ENCODE results near the gene KCNQ2.
"Not testable (repeated sequence)": the region's sequence is repeated elsewhere in the genome, so short reads cannot be mapped to it uniquely, and the experiment has no call there.

KCNQ2 gene

DNA sequence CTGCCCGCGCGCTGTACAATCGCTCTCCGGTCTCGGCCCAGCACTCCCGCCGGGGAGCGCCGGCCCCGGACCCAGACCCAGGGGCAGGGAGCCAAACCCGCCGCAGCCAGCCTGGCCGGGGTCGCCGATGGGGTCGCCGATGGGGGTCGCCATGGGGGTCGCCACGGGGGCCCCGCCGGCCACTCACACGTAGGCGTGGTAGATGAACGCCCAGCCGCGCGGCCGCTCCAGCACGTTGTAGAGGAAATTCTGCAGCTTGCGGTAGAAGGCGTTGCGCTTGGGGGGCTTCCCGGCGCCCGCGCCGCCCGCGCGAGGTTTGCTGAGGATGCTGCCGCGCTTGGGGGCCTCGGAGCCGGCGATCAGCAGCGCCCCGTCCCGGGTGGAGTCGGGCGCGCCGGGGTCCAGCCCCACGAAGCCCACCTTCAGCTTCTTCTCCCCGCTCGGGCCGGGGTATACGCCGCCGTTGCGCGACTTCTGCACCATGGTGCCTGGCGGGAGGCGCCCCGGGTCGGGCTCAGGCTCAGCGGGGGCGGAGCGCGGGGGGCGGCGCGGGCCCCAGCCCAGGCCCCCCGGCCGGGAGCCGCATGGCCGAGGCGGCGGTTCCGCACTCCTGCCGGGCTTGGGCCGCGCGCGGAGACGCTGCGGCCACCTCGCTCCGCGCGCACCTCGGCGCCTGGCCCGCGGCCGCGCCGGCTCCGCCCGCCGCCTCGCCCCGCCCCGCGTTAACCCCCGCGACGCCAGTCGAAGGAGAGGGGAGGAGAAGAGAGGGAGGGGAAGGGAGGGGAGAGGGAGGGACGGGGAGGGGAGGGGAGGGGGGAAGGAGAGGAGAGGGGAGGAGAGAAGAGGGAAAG, at the start of gene KCNQ2:
KCNQ2 (minus strand) TSS at position 675 of the 851 bp plus-strand sequence; CDS start at position 483, 192 bp downstream.
- no peak for DNase-seq

DNA sequence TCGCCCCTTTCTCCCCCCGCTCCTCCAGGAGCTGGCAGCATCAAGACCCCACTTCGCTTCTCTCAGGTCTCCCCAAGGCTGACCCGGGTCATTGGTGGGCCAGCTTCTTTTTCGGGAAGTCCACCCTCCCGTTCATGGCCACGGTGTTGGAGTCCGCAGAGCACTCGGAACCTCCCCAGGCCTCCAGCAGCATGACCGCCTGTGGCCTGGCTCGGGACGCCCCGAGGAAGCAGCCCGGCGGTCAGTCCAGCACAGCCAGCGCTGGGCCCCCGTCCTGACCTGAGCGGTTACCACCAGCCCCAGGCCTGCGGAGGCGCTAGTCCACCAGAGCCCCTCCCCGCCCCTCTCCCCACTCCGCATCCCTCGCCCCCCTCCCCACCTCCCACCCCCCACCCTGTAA, 49.1 kb upstream of the KCNQ2 start:
- DNase-seq = no peak

DNA sequence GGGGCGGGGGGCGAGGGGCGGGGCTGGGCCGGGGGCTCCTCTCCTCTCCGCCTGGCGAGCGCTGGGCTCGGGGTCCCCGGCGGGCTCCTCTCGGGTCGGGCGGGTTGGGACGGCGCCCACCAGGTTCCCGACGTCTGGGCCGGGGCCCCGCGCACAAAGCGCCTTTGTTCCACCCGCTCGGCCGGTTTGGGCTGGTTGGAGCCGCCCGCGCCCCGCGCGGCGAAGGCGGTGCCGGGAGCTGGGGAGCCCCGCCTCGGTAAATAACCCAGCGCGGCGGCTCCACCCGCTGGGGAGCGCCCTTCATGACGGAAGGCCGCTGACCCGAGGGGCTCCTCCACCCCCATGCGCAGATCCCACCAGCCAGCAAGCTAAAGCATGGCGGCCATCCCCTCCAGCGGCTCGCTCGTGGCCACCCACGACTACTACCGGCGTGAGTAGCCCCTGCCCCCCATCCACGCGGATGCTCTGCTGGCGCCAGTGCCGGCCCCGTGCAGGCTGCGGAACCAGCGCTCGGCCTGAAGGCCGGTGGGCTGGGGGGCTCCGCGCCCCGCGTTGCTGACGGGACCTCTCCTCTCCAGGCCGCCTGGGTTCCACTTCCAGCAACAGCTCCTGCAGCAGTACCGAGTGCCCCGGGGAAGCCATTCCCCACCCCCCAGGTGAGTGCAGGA, 48.6 kb upstream of the KCNQ2 start:
- DNase-seq = peak; percentile 46

DNA sequence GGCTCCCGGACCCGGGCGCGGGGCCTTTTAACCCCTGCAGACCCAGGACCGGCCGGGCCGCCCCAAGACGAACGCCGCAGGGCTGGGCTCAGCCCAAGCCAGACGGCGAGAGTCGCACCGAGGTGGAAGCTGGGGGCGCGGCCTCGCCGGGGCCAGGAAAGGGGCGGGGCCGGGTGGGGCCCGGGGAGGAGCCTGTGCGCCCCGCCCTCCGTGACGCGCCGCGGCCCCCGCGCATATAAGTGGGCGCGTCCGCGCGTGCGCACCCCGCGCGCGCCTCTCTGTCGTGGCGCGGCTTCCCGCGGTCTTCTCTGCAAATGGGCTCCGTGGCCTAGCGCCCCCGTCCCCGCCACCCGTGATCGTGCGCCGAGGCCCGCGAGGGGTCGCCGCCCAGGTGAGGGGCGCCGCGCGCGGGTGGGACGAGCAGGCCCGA, 48.1 kb upstream of the KCNQ2 start, which contains the start of gene PPDPF:
PPDPF (plus strand) TSS at position 262 of the 430 bp plus-strand sequence. CDS start 544 bp downstream, outside the sequence.
- peak; percentile 69 for DNase-seq

DNA sequence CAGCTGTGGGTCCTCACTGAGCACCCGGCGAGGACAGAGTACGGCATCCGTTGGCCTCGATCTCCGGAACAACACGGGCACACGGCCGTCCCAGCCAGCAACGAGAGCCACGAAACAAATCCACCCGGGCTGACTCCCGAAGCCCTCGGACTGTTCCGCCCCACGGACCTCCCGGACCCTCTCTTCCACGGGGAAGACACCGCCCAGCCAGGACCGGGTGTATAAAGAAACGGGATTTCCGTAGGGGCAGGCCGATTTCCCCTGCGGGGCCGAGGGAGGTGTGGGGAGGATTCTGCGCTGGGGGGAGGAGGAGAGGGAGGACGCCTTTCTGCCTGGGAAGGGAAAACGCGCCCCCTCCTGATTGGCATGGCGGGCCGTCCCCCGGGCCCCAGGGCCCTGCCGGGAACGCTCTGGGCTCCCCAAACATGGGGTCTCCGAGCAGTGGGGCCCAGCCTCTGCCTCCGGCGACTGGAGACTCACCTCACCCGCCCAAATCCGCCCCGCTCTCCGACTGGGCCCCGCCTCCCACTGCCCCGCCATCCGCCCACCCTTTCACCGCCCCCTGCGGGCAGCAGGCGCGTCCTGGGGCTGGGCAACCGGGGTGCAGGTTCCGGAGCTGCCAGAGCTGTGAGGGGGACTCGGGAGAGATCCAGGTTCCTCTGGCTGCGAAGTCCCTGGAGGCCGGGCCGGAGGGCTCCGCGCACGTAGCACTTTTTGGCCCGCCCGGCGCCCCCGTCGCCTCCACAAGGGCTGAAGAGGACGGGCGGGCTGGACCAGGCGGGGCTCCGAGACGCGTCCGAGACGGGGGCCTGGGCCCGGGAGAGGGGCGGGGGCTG, 47.4 kb upstream of the KCNQ2 start:
- no peak for DNase-seq

DNA sequence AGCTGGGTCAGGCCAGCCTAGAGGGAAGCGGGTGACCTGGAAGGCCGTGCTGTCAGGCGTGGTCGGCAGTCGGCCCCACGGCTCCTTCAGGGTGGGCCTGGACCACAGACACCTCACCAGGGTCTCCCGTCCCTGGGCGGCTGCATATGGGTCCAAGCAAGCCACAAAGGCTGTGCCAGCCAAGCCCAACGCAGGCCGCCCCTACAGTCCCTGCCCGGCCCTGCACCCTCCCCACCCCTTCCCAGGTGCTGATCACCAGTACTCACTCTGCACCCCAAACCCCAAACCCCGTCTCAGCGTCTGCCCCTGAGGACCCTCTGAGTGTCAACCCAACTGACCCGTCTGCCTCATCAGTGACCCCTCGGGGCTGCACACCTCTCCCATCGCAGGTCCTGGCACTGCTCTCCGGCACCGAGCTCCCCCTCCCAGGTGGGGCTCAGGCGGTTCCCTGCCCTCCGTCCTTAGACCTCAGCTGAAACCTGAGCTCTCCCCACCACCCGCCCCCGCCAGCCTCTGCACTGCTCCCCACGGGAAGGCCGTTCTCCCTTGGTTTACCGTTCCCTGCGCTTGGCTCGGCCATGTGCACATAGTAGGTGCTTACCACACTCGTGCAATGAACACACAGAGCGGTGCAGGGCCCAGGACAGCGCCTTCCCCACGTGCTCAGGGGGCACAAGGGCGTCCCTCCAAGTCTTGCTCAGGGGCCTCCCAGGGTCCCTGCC, 46.7 kb upstream of the KCNQ2 start:
- no peak for DNase-seq

DNA sequence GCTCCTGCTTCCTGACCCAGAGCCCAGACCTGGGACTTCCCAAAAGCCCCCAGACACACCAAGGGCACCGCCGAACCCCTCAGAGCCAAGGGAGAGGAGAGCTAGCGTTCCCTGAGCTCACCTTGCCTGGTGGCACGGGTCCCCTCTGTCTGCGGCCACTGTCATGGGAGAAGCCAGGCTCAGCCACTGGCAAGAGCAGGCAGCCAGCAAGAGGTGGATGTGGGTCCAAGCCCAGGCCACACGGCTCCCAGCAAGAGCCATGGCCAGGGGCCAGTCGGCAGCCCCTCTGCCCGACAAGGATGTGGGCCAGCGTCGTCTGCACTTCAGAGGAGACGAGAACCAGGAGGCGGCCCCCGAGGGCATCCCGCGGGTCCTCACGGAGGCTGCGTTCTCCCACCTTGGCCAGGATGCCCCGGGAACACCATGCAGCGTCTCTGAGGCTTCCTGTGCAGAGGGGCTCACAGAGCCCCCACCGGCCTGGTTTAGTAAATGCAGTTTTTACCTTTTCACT, 46.0 kb upstream of the KCNQ2 start:
- DNase-seq = no peak

DNA sequence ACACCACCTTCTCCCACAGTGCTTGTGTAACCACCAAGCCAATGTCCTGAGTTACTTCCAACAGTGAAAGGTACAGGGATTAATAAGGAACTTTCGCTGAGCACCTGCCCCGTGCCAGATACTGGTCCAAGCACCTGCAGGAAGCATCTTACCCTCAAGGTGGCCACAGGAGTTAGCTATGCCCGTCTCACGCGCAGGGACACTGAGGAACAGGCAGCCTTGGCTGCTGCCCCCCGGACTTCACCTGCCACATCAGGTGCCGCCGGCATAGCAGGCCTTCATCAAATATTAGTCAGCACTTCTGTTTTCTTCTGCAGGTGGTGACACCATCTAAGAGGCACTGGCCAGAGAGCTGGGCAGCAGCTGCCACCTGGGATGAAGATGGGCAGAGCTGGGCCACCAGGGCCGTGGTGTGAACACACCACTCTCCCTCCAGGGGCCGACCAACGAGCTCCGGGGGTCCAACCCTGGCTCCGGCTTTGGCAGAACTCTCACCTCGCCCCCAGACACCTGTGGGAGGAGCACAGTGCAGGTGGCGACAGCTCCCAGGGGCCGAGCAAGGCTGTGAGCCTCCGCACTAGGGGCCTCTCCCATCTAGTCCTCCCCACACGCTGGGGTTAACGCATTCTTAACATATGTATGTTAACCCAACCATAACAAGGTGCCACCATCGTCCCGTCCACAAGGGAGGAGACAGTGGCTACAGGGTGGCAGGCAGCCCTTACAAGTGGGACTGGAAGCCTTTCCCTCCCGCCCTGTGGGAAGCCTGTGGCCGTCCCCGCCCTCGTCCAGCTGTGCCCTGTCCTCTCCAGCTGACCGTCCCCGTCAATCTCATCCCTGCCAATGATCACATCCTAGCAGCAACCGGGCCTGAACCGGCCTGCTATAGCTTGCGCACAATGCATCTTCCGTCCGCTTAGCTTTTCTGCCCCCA, 45.2 kb upstream of the KCNQ2 start:
- DNase-seq = no peak

DNA sequence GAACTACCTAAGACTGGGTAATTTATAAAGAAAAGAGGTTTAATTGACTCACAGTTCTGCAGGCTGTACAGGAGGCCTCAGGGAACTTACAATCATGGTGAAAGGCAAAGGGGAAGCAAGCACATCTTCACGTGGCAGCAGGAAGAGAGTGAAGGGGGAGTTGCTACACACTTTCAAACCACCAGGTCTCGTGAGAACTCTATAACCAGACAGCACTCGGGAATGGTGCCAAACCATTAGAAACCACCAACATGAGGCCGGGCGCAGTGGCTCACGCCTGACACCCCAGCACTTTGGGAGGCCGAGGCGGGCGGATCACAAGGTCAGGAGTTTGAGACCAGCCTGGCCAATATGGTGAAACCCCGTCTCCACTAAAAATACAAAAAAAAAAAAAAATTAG, 42.1 kb upstream of the KCNQ2 start:
- DNase-seq = not testable (repeated sequence)

DNA sequence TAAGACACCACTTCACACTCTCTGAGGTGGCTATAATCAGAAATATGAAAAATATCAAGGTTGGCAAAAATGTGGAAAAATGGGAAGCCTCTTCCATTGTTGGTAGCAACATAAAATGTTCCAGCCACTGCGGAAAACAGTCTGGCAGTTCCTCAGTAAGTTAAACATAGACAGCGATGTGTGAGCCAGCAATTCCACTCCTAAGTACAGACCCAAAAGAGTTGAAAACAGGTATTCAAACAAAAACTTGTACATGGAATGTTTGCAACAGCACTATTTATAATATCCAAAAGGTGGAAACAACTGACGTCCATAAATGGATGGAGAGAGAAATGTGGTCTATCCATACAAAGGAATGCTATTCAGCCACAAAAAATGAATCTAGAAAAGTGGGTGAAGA, 40.8 kb upstream of the KCNQ2 start:
- no peak for DNase-seq

DNA sequence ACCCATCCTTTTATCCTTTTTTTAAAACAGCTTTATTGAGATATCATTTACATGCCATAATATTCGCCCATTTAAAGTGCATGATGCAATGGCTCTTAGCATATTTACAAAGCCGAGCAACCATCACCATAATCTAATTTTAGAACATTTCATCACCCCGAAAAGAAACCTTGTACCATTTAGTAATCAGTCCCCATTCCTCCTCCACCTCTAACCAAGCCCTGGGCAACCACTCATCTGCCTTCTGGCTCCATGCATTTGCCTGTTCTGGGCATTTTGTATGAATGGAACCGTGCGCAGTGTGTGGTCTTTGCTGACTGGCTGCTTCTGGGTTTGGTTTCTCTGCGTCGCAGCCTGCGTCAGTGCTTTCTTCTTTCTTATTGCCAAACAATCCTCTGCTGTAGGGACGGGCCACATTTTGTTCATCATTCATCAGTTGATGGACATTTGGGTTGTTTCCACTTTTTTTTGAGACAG, 36.7 kb upstream of the KCNQ2 start:
- no peak for DNase-seq

DNA sequence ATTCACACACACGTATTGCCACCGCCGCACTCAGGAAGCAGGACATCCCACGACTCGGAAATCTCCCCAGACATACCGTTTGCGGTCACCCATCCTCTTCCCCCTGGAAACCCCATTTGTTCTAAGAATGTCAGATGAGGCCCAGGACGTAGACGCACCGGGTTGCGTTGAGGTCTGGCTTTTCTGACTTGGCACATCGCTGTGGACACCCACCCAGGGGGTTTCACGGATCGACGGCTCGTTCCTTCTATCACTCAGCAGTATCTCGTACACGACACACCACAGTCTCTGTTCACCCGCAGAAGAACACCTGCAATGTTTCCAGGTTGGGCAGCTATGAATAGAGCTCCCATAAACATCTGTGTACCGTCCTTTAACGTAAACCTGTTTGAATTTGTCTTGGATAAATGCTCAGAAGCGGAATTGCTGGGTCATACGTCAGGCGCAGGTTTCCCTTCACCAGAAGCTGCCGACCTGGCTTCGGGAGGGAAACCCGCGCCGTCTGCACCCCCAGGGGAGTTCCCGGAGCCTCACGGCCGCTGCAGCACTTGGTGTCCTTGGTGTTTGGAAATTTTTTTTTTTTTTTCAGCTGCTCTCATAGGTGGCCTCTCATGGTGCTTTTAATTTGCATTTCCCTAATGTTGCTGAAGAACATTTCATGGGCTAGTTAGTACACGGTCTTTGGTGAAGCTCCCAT, 35.8 kb upstream of the KCNQ2 start:
- no peak for DNase-seq

DNA sequence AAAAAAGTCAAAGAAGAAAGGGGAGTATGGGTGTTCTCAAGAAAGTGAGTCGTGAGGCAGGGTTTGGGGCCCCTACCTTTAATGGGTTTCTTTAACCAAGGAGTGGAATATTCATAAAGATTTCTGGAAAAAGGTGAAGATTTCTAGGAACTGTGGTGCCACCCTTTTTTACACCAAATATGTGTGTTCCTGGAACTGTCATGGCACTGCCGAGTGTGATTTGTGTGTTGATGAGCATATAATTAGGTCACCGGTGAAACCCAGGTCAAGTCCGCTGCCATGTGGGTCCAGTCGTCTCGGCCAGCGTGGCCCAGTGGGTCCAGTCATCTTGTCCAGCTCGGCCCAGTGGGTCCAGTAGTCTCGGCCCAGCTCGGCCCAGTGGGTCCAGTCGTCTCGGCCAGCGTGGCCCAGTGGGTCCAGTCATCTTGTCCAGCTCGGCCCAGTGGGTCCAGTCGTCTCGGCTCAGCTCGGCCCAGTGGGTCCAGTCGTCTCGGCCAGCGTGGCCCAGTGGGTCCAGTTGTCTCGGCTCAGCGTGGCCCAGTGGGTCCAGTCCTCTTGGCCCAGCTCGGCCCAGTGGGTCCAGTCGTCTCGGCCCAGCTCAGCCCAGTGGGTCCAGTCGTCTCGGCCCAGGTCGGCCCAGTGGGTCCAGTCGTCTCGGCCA, 34.8 kb upstream of the KCNQ2 start:
- no peak for DNase-seq

DNA sequence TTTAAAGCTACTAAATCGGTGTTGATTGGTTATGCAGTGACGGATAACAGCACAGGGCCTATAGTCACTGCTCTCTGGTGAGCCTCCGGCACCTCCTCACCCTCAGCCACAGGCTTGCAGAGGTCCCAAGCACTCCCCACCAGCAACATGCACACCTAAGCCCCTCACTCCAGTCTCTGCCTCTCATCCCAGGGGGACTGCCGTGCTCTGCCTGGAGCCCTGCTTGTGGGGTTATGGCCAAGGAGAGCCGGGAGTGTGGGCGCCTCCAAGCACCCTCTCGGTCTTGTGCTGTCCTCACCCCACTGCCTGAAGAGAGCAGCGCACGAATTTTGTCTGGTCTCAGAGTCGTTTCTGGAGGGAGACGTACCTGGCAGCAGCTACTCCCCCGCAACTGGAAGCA, 33.3 kb upstream of the KCNQ2 start:
- no peak for DNase-seq

DNA sequence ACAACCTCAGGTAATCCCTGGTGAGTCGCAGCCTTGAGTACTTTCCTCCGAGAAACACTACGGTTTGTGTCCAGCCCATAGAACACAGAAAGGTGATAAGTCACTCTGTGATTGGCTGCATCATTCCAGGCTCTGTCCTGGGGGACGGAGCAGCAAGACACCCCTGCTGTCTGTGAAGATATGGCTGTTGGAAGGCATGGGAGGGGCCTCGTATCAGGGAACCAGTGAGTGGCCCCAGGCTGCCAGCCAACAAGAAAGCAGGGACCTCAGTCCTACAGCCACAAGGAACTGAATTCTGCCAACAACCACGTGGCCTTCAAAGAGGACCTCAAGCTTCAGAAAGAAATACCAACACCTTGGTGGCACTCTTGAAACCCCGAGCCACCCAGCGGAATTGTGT, 32.8 kb upstream of the KCNQ2 start:
- DNase-seq = no peak

DNA sequence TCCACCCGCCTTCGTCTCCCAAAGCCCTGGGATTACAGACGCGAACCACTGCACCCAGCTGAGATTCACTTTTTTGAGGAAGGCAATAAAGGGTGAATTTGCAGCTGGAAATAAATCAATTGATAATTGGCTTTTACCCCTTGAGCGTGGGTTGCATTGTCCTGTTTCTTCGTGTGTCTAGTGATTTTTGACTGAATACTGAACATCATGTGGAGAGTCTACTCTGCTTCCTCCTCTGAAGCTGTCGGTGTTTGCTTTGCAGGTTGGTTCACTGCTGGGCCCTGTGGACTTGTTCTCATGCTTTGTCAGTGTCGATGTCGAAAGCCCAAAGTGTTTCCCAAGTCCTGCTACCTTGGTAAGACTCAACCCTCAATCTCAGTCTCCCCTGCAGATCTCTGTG, 32.2 kb upstream of the KCNQ2 start:
- DNase-seq = no peak

DNA sequence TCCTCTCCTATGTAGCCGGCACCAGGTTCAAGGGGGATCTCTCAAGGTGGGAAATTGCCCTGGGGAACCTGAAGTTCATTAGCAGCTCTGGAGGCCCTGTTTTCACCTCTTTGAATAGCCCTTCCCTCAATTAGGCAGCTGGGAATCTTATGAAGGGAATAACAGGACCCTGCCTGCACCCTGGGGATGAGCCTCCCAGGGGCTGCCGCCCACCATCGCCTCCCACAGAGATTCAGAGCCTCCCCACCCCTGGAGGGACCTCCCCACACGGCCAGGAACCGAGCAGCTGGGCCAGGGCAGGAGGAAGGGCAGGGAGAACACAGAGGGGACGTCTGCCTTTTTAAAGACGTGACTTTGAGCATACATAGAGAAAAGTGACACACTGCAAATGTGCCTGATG, 31.1 kb upstream of the KCNQ2 start:
- no peak for DNase-seq

DNA sequence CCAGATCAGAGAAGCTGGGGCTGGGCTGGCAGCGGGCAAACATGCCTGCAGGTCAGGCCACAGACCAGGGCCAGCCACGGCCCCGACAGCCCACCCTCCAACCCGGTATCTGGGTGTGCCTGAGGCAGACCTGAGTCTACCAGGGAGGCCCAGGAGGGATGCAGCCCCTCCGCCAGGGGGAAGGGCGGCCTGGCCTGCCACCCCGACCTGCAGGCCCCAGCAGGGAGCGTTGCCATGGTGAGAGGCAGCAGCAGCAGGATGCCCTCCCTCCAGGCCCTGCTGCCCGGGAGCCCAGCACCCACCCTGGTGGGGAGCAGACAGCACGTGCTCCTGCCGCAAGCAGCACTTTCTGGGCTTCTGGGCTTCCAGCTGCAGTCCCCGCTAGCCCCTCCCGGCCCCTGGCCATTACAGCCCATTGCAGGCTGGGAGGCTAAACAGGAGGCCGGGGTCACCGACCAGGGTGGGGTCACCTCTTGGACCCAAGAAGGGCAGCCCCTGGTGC, 30.3 kb upstream of the KCNQ2 start:
- DNase-seq = no peak

DNA sequence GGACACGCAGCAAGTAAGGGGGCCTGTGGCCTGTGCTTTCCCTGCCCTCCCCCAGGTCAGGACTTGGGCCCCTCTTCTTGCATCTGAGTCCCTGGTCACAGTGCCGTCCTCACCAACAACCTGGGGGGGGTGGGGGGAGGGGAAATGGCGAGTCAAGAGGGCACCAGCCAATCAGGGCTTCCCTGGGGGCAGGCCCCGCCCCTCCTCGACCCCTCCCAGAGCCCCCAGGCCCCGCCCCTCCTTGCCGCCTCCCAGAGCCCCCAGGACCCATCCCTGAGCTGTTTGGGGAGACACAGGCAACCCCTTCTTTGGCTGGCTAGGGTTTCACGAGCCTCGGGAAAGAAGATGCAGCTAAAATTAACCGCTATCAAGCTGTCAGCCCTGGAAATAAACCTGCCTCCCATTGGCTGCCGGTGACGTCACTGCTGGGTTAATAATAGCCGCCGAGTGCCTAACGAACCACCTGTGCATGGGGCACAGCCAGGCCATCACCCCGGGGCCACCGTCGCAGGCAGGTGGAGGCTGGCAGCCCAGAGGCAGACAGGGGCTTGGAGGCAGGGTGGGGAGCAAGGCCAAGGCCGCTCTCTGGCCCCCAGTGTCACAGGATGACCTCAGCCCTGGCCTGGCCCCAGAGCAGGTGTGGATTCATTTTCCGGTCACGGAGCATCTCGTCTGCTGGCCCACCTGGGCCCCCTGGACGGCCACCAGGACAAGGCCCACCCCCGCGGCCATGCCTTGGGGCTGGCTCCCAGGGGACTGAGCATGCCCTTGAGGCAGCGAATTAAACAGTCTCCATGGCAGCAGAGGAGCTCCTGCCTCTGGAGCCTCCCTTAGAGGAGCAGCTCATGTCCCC, 29.6 kb upstream of the KCNQ2 start:
- no peak for DNase-seq
